Liver (tissue), 9 donors: ENCODE results near the gene IFNLR1. TPM values are rescaled to one million over a fixed set of nuclear protein-coding genes. Genes with fewer than 3 reads are reported as not detected.

Experiments used
- DNase-seq: peaks from one replicate; pipeline ENCODE4 v3.0.0-alpha.2; 2017; ENCODE audit warnings: low spot score
- H3K27ac ChIP-seq, 2 donors: one replicate each; pipeline ENCODE4 v1.7.0; 2013; ENCODE audit warnings: inconsistent platforms in 2 of 2, low read length in 2 of 2, control low read depth in 1 of 2, low read depth in 1 of 2, mild to moderate bottlenecking in 1 of 2
- H3K27me3 ChIP-seq, 4 donors: one replicate each; pipeline versions ENCODE4 v1.6.1 to v1.7.0; 2013; ENCODE audit warnings: low read length in 3 of 4, inconsistent platforms in 1 of 4, mild to moderate bottlenecking in 1 of 4, moderate library complexity in 1 of 4; ENCODE audit not compliant: control insufficient read depth in 4 of 4, insufficient read depth in 4 of 4
- H3K36me3 ChIP-seq, 4 donors: one replicate each; pipeline versions ENCODE4 v1.6.1 to v1.7.0; 2013; ENCODE audit warnings: low read length in 3 of 4, mild to moderate bottlenecking in 3 of 4, low read depth in 1 of 4, moderate library complexity in 1 of 4; ENCODE audit not compliant: control insufficient read depth in 4 of 4, insufficient read depth in 3 of 4
- H3K4me1 ChIP-seq, 4 donors: one replicate each; pipeline versions ENCODE4 v1.6.1 to v1.7.0; 2013; ENCODE audit warnings: low read length in 3 of 4, mild to moderate bottlenecking in 3 of 4, moderate library complexity in 1 of 4; ENCODE audit not compliant: control insufficient read depth in 4 of 4, insufficient read depth in 4 of 4
- H3K4me3 ChIP-seq, 3 donors: one replicate each; pipeline versions ENCODE4 v1.6.1 to v1.7.0; 2013; ENCODE audit warnings: low read length in 3 of 3, control low read depth in 1 of 3, low read depth in 1 of 3, mild to moderate bottlenecking in 1 of 3
- H3K9ac ChIP-seq, 2 donors: one replicate each; pipeline ENCODE4 v1.7.0; 2013; ENCODE audit warnings: low read length in 2 of 2, mild to moderate bottlenecking in 2 of 2, moderate library complexity in 2 of 2, control low read depth in 1 of 2, low read depth in 1 of 2
- H3K9me3 ChIP-seq, 4 donors: one replicate each; pipeline versions ENCODE4 v1.6.1 to v1.7.0; 2013; ENCODE audit warnings: low read length in 3 of 4; ENCODE audit not compliant: control insufficient read depth in 4 of 4
- EGR1 ChIP-seq, 2 donors: IDR thresholded peaks; 2 replicates each; pipeline ENCODE4 v1.6.1; 2016 to 2018; ENCODE audit warnings: antibody characterized with exemption in 2 of 2, low read depth in 2 of 2
- FOXA1 ChIP-seq: IDR thresholded peaks from 2 replicates; pipeline ENCODE4 v1.6.1; 2016; ENCODE audit warnings: antibody characterized with exemption
- FOXA2 ChIP-seq: IDR thresholded peaks from 2 replicates; pipeline ENCODE4 v1.6.1; 2016; ENCODE audit warnings: antibody characterized with exemption
- GABPA ChIP-seq, 2 donors: IDR thresholded peaks in 1 of 2; conservative IDR thresholded peaks in 1 of 2; 2 replicates each; pipeline ENCODE4 v1.6.1; 2016; ENCODE audit warnings: antibody characterized with exemption in 2 of 2, mild to moderate bottlenecking in 1 of 2, moderate library complexity in 1 of 2
- HNF4A ChIP-seq, 2 donors: conservative IDR thresholded peaks; 2 replicates each; pipeline ENCODE4 v1.6.1; 2016; ENCODE audit warnings: antibody characterized with exemption in 2 of 2, mild to moderate bottlenecking in 2 of 2
- HNF4G ChIP-seq: IDR thresholded peaks from 2 replicates; pipeline ENCODE4 v1.6.1; 2016; ENCODE audit warnings: antibody characterized with exemption
- JUND ChIP-seq, 2 donors: IDR thresholded peaks; 2 replicates each; pipeline ENCODE4 v1.6.1; 2016; ENCODE audit warnings: antibody characterized with exemption in 2 of 2
- RAD21 ChIP-seq, 2 donors: IDR thresholded peaks; 2 replicates each; pipeline ENCODE4 v1.6.1; 2016; ENCODE audit warnings: antibody characterized with exemption in 2 of 2, mild to moderate bottlenecking in 2 of 2
- RXRA ChIP-seq, 2 donors: IDR thresholded peaks; 2 replicates each; pipeline ENCODE4 v1.6.1; 2017 to 2018; ENCODE audit warnings: antibody characterized with exemption in 2 of 2, mild to moderate bottlenecking in 1 of 2
- SP1 ChIP-seq: IDR thresholded peaks from 2 replicates; pipeline ENCODE4 v1.6.1; 2018; ENCODE audit warnings: antibody characterized with exemption, mild to moderate bottlenecking
- YY1 ChIP-seq: IDR thresholded peaks from 2 replicates; pipeline ENCODE4 v1.6.1; 2016; ENCODE audit warnings: antibody characterized with exemption, mild to moderate bottlenecking
- ZBTB33 ChIP-seq: IDR thresholded peaks from 2 replicates; pipeline ENCODE4 v1.6.1; 2016; ENCODE audit warnings: antibody characterized with exemption
- WGBS: extraction: QIAGEN DNeasy Blood & Tissue Kit; methylation state at CpG from one replicate; pipeline ENCODE4 v1.1.7; 2013; 5-methylcytosine and 5-hydroxymethylcytosine counted together
- polyA plus RNA-seq, 2 donors: library from polyadenylated mRNA; stranded (reverse) in 1 of 2; unstranded in 1 of 2; fragments of 200-250 nt in 1 of 2; fragments of >200 nt in 1 of 2; fragmentation: Nextera tagmentation in 1 of 2; extraction: Ambion mirVana in 1 of 2; gene quantifications; one replicate each; pipeline versions ENCODE4 v1.2.1 to v1.2.3, GENCODE V29; 2013 to 2015
- total RNA-seq, 2 donors: library from RNA; depleted of rRNA; stranded (reverse); fragments of >200 nt; gene quantifications; one replicate each; pipeline ENCODE4 v1.2.3, GENCODE V29; 2014
- TF ChIP-seq, protein P1 (sequence below): IDR thresholded peaks from 2 replicates; pipeline ENCODE4 v1.6.1; 2016; ENCODE audit warnings: antibody characterized with exemption
- TF ChIP-seq, protein P2 (sequence below): fragments of 150-350 bp; IDR thresholded peaks from 2 replicates; pipeline ENCODE4 v1.5.1; 2017; ENCODE audit warnings: improper control_type of control experiment, low read depth, low read length; ENCODE audit not compliant: missing input control
- TF ChIP-seq, protein P3 (sequence below): IDR thresholded peaks from 2 replicates; pipeline ENCODE4 v1.6.1; 2016; ENCODE audit warnings: antibody characterized with exemption, mild to moderate bottlenecking
- donor health status: healthy.
- donor health status: healthy.
- donor health status: healthy.
- donor health status: healthy.
- donor health status: healthy.

The IFNLR1 gene
- total and polyA plus RNA-seq, 4 donors: 2.2 to 6.4 (median 3.5) TPM

- DNase-seq: no peak
- Histone ChIP-seq H3K36me3 (no peaks in the 10 kb centered on the region), H3K9ac (no peak overlapping the region), H3K4me3 (no peak overlapping the region), H3K27ac (no peak overlapping the region), H3K4me1 (peaks cover 0 to 7% (median 0%) of the 10 kb centered on the region in 4 donors), H3K27me3 (no peaks in the 10 kb centered on the region), H3K9me3 (no peaks in the 10 kb centered on the region)
- TF ChIP-seq ZBTB33: no peak
- TF ChIP-seq, protein P1, sequence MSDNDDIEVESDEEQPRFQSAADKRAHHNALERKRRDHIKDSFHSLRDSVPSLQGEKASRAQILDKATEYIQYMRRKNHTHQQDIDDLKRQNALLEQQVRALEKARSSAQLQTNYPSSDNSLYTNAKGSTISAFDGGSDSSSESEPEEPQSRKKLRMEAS: no peak
- no peak for TF ChIP-seq RAD21 (IDR thresholded peaks at IDR 0.05)
- no peak for TF ChIP-seq YY1
- TF ChIP-seq FOXA1: no peak
- TF ChIP-seq, protein P2, sequence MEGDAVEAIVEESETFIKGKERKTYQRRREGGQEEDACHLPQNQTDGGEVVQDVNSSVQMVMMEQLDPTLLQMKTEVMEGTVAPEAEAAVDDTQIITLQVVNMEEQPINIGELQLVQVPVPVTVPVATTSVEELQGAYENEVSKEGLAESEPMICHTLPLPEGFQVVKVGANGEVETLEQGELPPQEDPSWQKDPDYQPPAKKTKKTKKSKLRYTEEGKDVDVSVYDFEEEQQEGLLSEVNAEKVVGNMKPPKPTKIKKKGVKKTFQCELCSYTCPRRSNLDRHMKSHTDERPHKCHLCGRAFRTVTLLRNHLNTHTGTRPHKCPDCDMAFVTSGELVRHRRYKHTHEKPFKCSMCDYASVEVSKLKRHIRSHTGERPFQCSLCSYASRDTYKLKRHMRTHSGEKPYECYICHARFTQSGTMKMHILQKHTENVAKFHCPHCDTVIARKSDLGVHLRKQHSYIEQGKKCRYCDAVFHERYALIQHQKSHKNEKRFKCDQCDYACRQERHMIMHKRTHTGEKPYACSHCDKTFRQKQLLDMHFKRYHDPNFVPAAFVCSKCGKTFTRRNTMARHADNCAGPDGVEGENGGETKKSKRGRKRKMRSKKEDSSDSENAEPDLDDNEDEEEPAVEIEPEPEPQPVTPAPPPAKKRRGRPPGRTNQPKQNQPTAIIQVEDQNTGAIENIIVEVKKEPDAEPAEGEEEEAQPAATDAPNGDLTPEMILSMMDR: no peak
- 71% methylated on average over 17 of the region's 17 CpGs for WGBS
Measured at GRCh38 chr1:24235921-24236788, 49.1 kb upstream of the IFNLR1 start.

DNA sequence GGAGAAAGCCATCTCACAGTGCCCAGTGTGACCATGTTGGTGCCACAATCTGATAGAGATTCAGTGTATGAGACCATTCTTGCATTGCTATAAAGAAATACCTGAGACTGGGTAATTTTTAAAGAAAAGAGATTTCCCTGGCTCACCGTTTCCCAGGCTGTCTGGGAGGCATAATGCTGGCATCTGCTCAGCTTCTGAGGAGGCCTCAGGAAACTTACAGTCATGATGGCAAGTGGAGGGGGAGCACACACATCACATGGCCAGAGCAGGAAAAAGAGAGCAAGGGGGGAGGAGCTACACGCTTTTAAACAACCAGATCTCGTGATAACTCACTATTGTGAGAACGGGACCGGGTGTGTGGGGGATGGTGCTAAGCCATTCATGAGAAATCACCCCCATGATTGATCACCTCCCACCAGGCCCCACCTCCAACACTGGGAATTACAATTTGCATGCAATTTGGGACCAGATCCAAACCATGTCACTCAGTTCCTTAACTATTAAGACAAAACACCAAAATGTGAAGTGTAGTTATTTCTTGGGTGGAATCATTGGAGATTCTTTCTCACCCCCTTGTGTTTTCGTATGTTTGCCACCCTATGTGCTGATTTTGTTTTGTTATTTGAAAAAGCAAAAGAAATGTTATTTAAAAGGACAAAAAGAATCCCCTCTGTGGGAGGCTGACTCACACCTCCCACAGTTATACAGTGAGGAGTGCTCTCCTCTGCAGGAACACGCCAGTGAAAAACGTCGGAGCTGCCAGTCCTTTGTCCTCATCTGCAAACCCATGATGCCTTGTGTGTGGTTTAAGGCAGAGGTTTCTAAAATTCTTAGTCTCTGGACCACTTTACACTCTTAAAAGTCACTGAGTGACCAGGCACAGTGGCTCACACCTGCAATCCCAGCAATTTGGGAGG, 46.9 kb upstream of the IFNLR1 start:
- H3K9ac ChIP-seq: no peak overlapping the region
- TF ChIP-seq YY1: no peak
- TF ChIP-seq RXRA (IDR thresholded peaks at IDR 0.05): no peak
- no peak for TF ChIP-seq FOXA2
- no peak for TF ChIP-seq EGR1 (IDR thresholded peaks at IDR 0.05; ENCODE audit: low read depth in 2 of 2)
- H3K36me3 ChIP-seq: no peaks in the 10 kb centered on the region
- DNase-seq: no peak
- WGBS: 85% methylated on average over 9 of the region's 9 CpGs
- no peaks in the 10 kb centered on the region for H3K9me3 ChIP-seq
- peaks cover 0 to 7% (median 0%) of the 10 kb centered on the region in 4 donors for H3K4me1 ChIP-seq
- H3K4me3 ChIP-seq: no peak overlapping the region
- no peaks in the 10 kb centered on the region for H3K27me3 ChIP-seq
- H3K27ac ChIP-seq: no peak overlapping the region

DNA sequence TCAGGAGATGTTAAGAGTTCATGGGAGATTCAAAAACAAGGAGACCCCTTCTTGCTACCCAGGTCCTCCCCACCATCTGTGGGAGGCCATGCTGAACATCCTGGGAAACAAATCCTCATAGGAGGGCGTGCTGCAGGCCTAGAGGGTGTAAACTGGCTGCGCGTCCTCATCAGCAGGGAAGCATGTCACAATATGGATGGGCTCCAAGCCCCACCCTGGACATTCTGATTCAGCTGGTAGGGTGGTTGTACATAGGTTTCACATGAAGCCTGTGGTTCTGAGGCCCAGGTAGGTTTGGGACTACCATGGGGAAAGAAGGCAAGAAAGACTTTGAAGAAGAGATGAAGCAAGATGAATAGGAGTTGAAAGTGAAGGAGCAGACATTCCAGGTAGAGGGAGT, 44.6 kb upstream of the IFNLR1 start:
- H3K4me1 ChIP-seq: peaks cover 0 to 4% (median 0%) of the 10 kb centered on the region in 4 donors
- TF ChIP-seq, protein P3, sequence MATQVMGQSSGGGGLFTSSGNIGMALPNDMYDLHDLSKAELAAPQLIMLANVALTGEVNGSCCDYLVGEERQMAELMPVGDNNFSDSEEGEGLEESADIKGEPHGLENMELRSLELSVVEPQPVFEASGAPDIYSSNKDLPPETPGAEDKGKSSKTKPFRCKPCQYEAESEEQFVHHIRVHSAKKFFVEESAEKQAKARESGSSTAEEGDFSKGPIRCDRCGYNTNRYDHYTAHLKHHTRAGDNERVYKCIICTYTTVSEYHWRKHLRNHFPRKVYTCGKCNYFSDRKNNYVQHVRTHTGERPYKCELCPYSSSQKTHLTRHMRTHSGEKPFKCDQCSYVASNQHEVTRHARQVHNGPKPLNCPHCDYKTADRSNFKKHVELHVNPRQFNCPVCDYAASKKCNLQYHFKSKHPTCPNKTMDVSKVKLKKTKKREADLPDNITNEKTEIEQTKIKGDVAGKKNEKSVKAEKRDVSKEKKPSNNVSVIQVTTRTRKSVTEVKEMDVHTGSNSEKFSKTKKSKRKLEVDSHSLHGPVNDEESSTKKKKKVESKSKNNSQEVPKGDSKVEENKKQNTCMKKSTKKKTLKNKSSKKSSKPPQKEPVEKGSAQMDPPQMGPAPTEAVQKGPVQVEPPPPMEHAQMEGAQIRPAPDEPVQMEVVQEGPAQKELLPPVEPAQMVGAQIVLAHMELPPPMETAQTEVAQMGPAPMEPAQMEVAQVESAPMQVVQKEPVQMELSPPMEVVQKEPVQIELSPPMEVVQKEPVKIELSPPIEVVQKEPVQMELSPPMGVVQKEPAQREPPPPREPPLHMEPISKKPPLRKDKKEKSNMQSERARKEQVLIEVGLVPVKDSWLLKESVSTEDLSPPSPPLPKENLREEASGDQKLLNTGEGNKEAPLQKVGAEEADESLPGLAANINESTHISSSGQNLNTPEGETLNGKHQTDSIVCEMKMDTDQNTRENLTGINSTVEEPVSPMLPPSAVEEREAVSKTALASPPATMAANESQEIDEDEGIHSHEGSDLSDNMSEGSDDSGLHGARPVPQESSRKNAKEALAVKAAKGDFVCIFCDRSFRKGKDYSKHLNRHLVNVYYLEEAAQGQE: no peak
- TF ChIP-seq GABPA (IDR thresholded peaks at IDR 0.05 in 1 of 2, conservative IDR thresholded peaks at IDR 0.05 in 1 of 2): no peak
- TF ChIP-seq RXRA (IDR thresholded peaks at IDR 0.05): no peak
- TF ChIP-seq HNF4A (conservative IDR thresholded peaks at IDR 0.05): no peak
- no peak for TF ChIP-seq HNF4G
- TF ChIP-seq FOXA2: no peak
- TF ChIP-seq SP1: no peak
- no peak for TF ChIP-seq EGR1 (IDR thresholded peaks at IDR 0.05; ENCODE audit: low read depth in 2 of 2)
- TF ChIP-seq JUND (IDR thresholded peaks at IDR 0.05): no peak
- TF ChIP-seq, protein P1: no peak

More for the DNA sequence above, 44.6 kb upstream of the IFNLR1 start:
- no peak overlapping the region for H3K9ac ChIP-seq
- H3K27me3 ChIP-seq: no peaks in the 10 kb centered on the region
- no peaks in the 10 kb centered on the region for H3K9me3 ChIP-seq
- H3K27ac ChIP-seq: no peak overlapping the region
- H3K4me3 ChIP-seq: no peak overlapping the region
- no peak for DNase-seq
- no peaks in the 10 kb centered on the region for H3K36me3 ChIP-seq
- 97% methylated on average over 3 of the region's 3 CpGs for WGBS
